ENCODE measurements around the gene BACE2. TPM values are rescaled to one million over a fixed set of nuclear protein-coding genes. Genes with fewer than 3 reads are reported as not detected.

Gene BACE2
- total RNA-seq, 4 donors from 2014 or later, result 30.5 to 43.3 (median 36.6) TPM

GRCh38 chr21:41280115-41280919 is 112.4 kb downstream of the BACE2 start:
- Histone ChIP-seq H3K27me3 (no peaks in the 10 kb centered on the region), H3K4me3 (no peak overlapping the region), H3K4me1 (no peaks in the 10 kb centered on the region), H3K9me3 (no peaks in the 10 kb centered on the region), H3K36me3 (no peaks in the 10 kb centered on the region), H3K27ac (no peak overlapping the region)
- no peak for TF ChIP-seq POLR2A (IDR thresholded peaks at IDR 0.05)
- TF ChIP-seq, protein P1, sequence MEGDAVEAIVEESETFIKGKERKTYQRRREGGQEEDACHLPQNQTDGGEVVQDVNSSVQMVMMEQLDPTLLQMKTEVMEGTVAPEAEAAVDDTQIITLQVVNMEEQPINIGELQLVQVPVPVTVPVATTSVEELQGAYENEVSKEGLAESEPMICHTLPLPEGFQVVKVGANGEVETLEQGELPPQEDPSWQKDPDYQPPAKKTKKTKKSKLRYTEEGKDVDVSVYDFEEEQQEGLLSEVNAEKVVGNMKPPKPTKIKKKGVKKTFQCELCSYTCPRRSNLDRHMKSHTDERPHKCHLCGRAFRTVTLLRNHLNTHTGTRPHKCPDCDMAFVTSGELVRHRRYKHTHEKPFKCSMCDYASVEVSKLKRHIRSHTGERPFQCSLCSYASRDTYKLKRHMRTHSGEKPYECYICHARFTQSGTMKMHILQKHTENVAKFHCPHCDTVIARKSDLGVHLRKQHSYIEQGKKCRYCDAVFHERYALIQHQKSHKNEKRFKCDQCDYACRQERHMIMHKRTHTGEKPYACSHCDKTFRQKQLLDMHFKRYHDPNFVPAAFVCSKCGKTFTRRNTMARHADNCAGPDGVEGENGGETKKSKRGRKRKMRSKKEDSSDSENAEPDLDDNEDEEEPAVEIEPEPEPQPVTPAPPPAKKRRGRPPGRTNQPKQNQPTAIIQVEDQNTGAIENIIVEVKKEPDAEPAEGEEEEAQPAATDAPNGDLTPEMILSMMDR (IDR thresholded peaks at IDR 0.05), result no peak
- DNase-seq, result no peak

- Histone ChIP-seq H3K27ac (no peak overlapping the region), H3K4me3 (no peak overlapping the region), H3K4me1 (no peaks in the 10 kb centered on the region), H3K36me3 (no peaks in the 10 kb centered on the region), H3K27me3 (no peaks in the 10 kb centered on the region), H3K9me3 (no peaks in the 10 kb centered on the region)
- TF ChIP-seq, protein P1 (IDR thresholded peaks at IDR 0.05), result no peak
- no peak for TF ChIP-seq POLR2A (IDR thresholded peaks at IDR 0.05)
- no peak for DNase-seq
These were observed 114.5 kb downstream of the BACE2 start for GRCh38 chr21:41282412-41282811.

DNA sequence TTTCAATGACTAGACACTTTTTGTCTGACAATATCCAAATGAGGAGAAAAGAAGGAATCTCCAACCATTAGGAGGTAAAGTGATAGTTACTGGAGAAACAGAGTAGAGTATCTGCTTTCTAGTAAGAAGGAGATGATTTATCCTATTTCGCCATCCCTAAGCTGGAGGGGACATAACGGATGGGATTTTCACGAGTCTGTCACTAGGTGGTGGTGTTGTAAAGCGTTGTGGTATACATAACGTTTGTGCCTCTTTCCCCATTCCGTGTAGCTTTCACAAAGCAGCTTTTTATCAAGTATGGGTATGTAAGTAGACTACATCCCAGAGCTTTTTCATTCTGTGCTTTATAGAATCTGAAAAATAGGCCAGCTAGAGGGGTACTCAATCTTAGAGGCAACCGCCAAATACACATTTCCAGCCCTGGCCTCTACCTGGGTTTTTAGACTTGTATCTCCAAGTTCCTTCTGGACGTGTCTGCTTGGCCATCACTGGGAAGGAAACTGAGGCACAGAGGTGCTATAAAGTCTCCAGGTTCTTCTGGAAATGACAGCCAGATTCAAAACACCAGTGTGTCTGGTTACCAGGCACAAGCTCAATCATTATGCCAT is 115.4 kb downstream of the BACE2 start:
- DNase-seq, result peak in 2 of 3 donors; percentile 27 to 82
- Histone ChIP-seq H3K27ac (no peak overlapping the region), H3K9me3 (no peaks in the 10 kb centered on the region), H3K27me3 (no peaks in the 10 kb centered on the region), H3K36me3 (no peaks in the 10 kb centered on the region), H3K4me3 (no peak overlapping the region), H3K4me1 (no peaks in the 10 kb centered on the region)
- no peak for TF ChIP-seq POLR2A (IDR thresholded peaks at IDR 0.05)
- TF ChIP-seq, protein P1 (IDR thresholded peaks at IDR 0.05), result peak; percentile 31 to 96 (median 88)

- no peaks in the 10 kb centered on the region for H3K27me3 ChIP-seq
- no peak overlapping the region for H3K4me3 ChIP-seq
- no peak for DNase-seq
- H3K9me3 ChIP-seq, result no peaks in the 10 kb centered on the region
- no peaks in the 10 kb centered on the region for H3K36me3 ChIP-seq
- TF ChIP-seq, protein P1 (IDR thresholded peaks at IDR 0.05), result peak in 1 of 6 experiments; percentile 15
- no peak for TF ChIP-seq POLR2A (IDR thresholded peaks at IDR 0.05)
- no peak overlapping the region for H3K27ac ChIP-seq
- no peaks in the 10 kb centered on the region for H3K4me1 ChIP-seq
These were observed 121.5 kb downstream of the BACE2 start for GRCh38 chr21:41289431-41289830.

DNA sequence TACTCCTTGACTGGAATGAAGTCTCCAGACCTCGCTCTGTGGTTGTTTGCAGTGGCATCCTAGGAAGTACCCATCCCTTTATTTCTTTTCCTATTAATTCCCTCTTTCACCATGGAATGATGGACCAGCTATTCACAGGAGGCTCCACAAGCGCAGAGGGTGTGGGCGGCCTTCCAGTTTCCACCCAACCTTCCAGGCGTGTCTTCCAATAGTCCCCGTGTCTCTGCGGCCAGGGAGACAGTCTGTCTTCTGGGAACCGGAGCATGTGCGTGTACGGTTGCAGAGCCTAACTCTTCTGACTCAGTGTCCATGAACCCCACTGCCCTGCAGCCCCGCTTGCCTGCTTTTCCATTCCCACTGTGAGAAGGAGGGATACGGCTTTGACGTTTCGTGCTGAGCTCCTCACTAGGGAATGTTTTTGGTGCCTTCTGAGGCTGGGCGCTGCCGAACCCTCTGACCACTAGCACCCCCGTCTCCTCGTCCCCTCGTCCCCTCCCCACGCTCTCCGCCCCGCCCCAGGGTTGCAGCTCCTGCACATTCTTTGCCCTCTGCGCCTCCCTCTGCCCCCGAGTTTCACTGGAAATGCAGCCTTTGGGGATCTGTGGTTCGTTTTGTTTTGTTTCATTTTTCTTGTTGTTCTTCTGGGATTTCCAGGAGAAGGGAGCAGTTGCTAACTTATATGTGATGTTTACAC is 122.3 kb downstream of the BACE2 start:
- H3K4me3 ChIP-seq, result no peak overlapping the region
- no peaks in the 10 kb centered on the region for H3K4me1 ChIP-seq
- no peaks in the 10 kb centered on the region for H3K27me3 ChIP-seq
- no peaks in the 10 kb centered on the region for H3K36me3 ChIP-seq
- TF ChIP-seq, protein P1 (IDR thresholded peaks at IDR 0.05), result no peak
- TF ChIP-seq POLR2A (IDR thresholded peaks at IDR 0.05), result no peak
- no peaks in the 10 kb centered on the region for H3K9me3 ChIP-seq
- H3K27ac ChIP-seq, result no peak overlapping the region
- no peak for DNase-seq
